Measurements from ENCODE around the gene SBNO1.
"Not testable (repeated sequence)": the region's sequence is repeated elsewhere in the genome, so short reads cannot be mapped to it uniquely, and the experiment has no call there.

- TF ChIP-seq CTCF, POLR2A (IDR thresholded peaks at IDR 0.05): not testable (repeated sequence)
Measured at GRCh38 chr12:123248129-123248528, 116.5 kb downstream of the SBNO1 start.
